IMR-90 (cell line): ENCODE measurements around the gene MCM8. TPM values are rescaled to one million over a fixed set of nuclear protein-coding genes. Genes with fewer than 3 reads are reported as not detected.

Source experiments
- ATAC-seq: fragments of 200-7000 bp; cut with Tn5 transposase; 2 replicates; pipeline ENCODE4 v1.9.1; 2020; ENCODE audit warnings: low read depth, mild to moderate bottlenecking, moderate library complexity
- BruUV-seq: library from RNA; stranded (reverse); fragments of 400-500 nt; replicated peaks from 2 replicates; lab custom pipeline; 2021; lab: Mats Ljungman, UMichigan
- CTCF ChIA-PET: fragments of 300-600 bp; formaldehyde crosslinking; extraction: SDS; loops from one replicate; lab custom pipeline; 2021; ENCODE audit warnings: antibody characterized with exemption; lab: Yijun Ruan, JAX
- POLR2A ChIA-PET: fragments of 300-600 bp; sonication (Branson Sonifier 250); formaldehyde crosslinking; loops from one replicate; lab custom pipeline; 2022; ENCODE audit warnings: antibody characterized with exemption; ENCODE audit not compliant: unreplicated experiment; lab: Charles Lee
- DNase-seq: peaks from one replicate; pipeline ENCODE4 v3.0.0; 2013
- H2AFZ ChIP-seq: replicated peaks from 2 replicates; pipeline ENCODE3; 2013; ENCODE audit warnings: low read length, mild to moderate bottlenecking; ENCODE audit not compliant: poor library complexity
- H2AK5ac ChIP-seq: 2 replicates; pipeline ENCODE4 v1.6.1; 2013; ENCODE audit warnings: low read depth, low read length, inconsistent platforms
- H2AK9ac ChIP-seq: replicated peaks from 2 replicates; pipeline ENCODE3; 2013; ENCODE audit warnings: mild to moderate bottlenecking, low read depth, low read length, moderate library complexity; ENCODE audit not compliant: poor library complexity
- H2BK120ac ChIP-seq: 2 replicates; pipeline ENCODE4 v1.6.1; 2013; ENCODE audit warnings: low read depth, low read length, inconsistent platforms
- H2BK15ac ChIP-seq: 3 replicates; pipeline ENCODE4 v1.6.1; 2013; ENCODE audit warnings: low read depth, low read length, inconsistent platforms
- H2BK20ac ChIP-seq: 2 replicates; pipeline ENCODE4 v1.6.1; 2013; ENCODE audit warnings: low read depth, mild to moderate bottlenecking, inconsistent platforms, low read length, moderate library complexity
- H2BK5ac ChIP-seq: 2 replicates; pipeline ENCODE4 v1.6.1; 2013; ENCODE audit warnings: mild to moderate bottlenecking, low read depth, low read length, inconsistent platforms; ENCODE audit not compliant: poor library complexity, severe bottlenecking
- H3K14ac ChIP-seq: replicated peaks from 2 replicates; pipeline ENCODE4 v1.6.1; 2013; ENCODE audit warnings: low read depth, low read length, inconsistent platforms
- H3K18ac ChIP-seq: 2 replicates; pipeline ENCODE4 v1.6.1; 2013; ENCODE audit warnings: low read depth, low read length, control low read depth
- H3K23ac ChIP-seq: 2 replicates; pipeline ENCODE4 v1.6.1; 2013; ENCODE audit warnings: low read depth, low read length, inconsistent platforms
- H3K27ac ChIP-seq: 2 replicates; pipeline ENCODE4 v1.5.1; 2013; ENCODE audit warnings: mild to moderate bottlenecking, control low read depth, low read length; ENCODE audit not compliant: insufficient read depth
- H3K27me3 ChIP-seq: 2 replicates; pipeline ENCODE4 v1.6.1; 2013; ENCODE audit warnings: low read length; ENCODE audit not compliant: control insufficient read depth, insufficient read depth
- H3K36me3 ChIP-seq: 2 replicates; pipeline ENCODE4 v1.6.1; 2013; ENCODE audit warnings: low read length, mixed read lengths; ENCODE audit not compliant: control insufficient read depth, insufficient read depth
- H3K4ac ChIP-seq: 2 replicates; pipeline ENCODE4 v1.6.1; 2013; ENCODE audit warnings: low read depth, low read length, inconsistent platforms
- H3K4me1 ChIP-seq: 2 replicates; pipeline ENCODE4 v1.6.1; 2013; ENCODE audit warnings: low read length, mixed read lengths; ENCODE audit not compliant: control insufficient read depth, insufficient read depth
- H3K4me2 ChIP-seq: 2 replicates; pipeline ENCODE4 v1.6.1; 2013; ENCODE audit warnings: low read depth, mild to moderate bottlenecking, control low read depth, low read length, moderate library complexity
- H3K4me3 ChIP-seq: 2 replicates; pipeline ENCODE4 v1.5.1; 2013; ENCODE audit warnings: low read depth, mild to moderate bottlenecking, control low read depth, low read length, moderate library complexity; ENCODE audit not compliant: insufficient read depth
- H3K56ac ChIP-seq: 2 replicates; pipeline ENCODE4 v1.6.1; 2013; ENCODE audit warnings: low read length, inconsistent platforms; ENCODE audit not compliant: insufficient read depth; ENCODE audit errors: extremely low read depth
- H3K79me1 ChIP-seq, 2 experiments: 2 replicates each; pipeline ENCODE4 v1.6.1; 2013; ENCODE audit warnings: low read length in 2 of 2, inconsistent platforms in 1 of 2, low read depth in 1 of 2
- H3K9ac ChIP-seq: 2 replicates; pipeline ENCODE4 v1.6.1; 2013; ENCODE audit warnings: low read depth, low read length, control low read depth
- H3K9me1 ChIP-seq: 2 replicates; pipeline ENCODE4 v1.6.1; 2013; ENCODE audit warnings: low read length, inconsistent platforms; ENCODE audit not compliant: insufficient read depth
- H3K9me3 ChIP-seq: 2 replicates; pipeline ENCODE4 v1.6.1; 2013; ENCODE audit warnings: low read length; ENCODE audit not compliant: control insufficient read depth, insufficient read depth
- H4K20me1 ChIP-seq: 2 replicates; pipeline ENCODE4 v1.6.1; 2013; ENCODE audit warnings: low read length, inconsistent platforms; ENCODE audit not compliant: insufficient read depth
- H4K5ac ChIP-seq: 2 replicates; pipeline ENCODE4 v1.6.1; 2013; ENCODE audit warnings: mild to moderate bottlenecking, low read depth, low read length, control low read depth
- H4K8ac ChIP-seq, 2 experiments: 2 replicates each; pipeline ENCODE4 v1.6.1; 2013; ENCODE audit warnings: low read depth in 2 of 2, low read length in 2 of 2, control low read depth in 1 of 2, inconsistent platforms in 1 of 2
- H4K91ac ChIP-seq: 2 replicates; pipeline ENCODE4 v1.6.1; 2013; ENCODE audit warnings: low read depth, low read length, inconsistent platforms; ENCODE audit not compliant: insufficient read depth
- BHLHE40 ChIP-seq: fragments of 150-350 bp; IDR thresholded peaks from 2 replicates; pipeline ENCODE4 v1.6.1; 2016; ENCODE audit warnings: mild to moderate bottlenecking, low read depth, low read length
- CTCF ChIP-seq: conservative IDR thresholded peaks from 2 replicates; pipeline ENCODE4 v1.5.1; 2012; ENCODE audit warnings: mild to moderate bottlenecking, low read depth, low read length, improper control_type of control experiment
- ELK1 ChIP-seq: fragments of 150-350 bp; IDR thresholded peaks from 2 replicates; pipeline ENCODE4 v1.6.1; 2016; ENCODE audit warnings: low read depth, mild to moderate bottlenecking, low read length, moderate library complexity, borderline replicate concordance
- FOS ChIP-seq: fragments of 150-350 bp; IDR thresholded peaks from 2 replicates; pipeline ENCODE4 v1.6.1; 2016; ENCODE audit warnings: low read depth, low read length
- MAFK ChIP-seq: IDR thresholded peaks from 2 replicates; pipeline ENCODE4 v1.6.1; 2012; ENCODE audit warnings: low read depth, low read length, improper control_type of control experiment
- MAZ ChIP-seq: IDR thresholded peaks from 2 replicates; pipeline ENCODE4 v1.6.1; 2012; ENCODE audit warnings: low read depth, mild to moderate bottlenecking, low read length, improper control_type of control experiment, moderate library complexity, borderline replicate concordance
- MXI1 ChIP-seq: IDR thresholded peaks from 2 replicates; pipeline ENCODE4 v1.6.1; 2012; ENCODE audit warnings: low read depth, mild to moderate bottlenecking, low read length, moderate library complexity, borderline replicate concordance
- NFE2L2 ChIP-seq: fragments of 150-350 bp; IDR thresholded peaks from 2 replicates; pipeline ENCODE4 v1.6.1; 2016; ENCODE audit warnings: low read depth, mild to moderate bottlenecking, low read length
- POLR2A ChIP-seq: IDR thresholded peaks from 2 replicates; pipeline ENCODE4 v1.6.1; 2012; ENCODE audit warnings: mild to moderate bottlenecking, low read depth, low read length
- RAD21 ChIP-seq: IDR thresholded peaks from 2 replicates; pipeline ENCODE4 v1.6.1; 2012; ENCODE audit warnings: low read length, improper control_type of control experiment
- RCOR1 ChIP-seq: IDR thresholded peaks from 2 replicates; pipeline ENCODE4 v1.6.1; 2012; ENCODE audit warnings: mild to moderate bottlenecking, low read length, improper control_type of control experiment; ENCODE audit not compliant: insufficient replicate concordance
- RFX5 ChIP-seq: IDR thresholded peaks from 2 replicates; pipeline ENCODE4 v1.8.0; 2012; ENCODE audit warnings: low read depth, mild to moderate bottlenecking, low read length, moderate library complexity
- SMC3 ChIP-seq: fragments of 150-350 bp; IDR thresholded peaks from 2 replicates; pipeline ENCODE4 v1.6.1; 2016; ENCODE audit warnings: low read depth, mild to moderate bottlenecking, antibody characterized with exemption, low read length, moderate library complexity
- USF2 ChIP-seq: fragments of 150-350 bp; IDR thresholded peaks from 2 replicates; pipeline ENCODE4 v1.6.1; 2017; ENCODE audit warnings: mild to moderate bottlenecking, antibody characterized with exemption, low read length, low read depth
- WGBS, 2 experiments: methylation state at CpG; one replicate each; pipeline versions ENCODE4 v1.1.5 to v1.1.7; 2013; ENCODE audit warnings: missing lambda C conversion rate in 2 of 2; ENCODE audit not compliant: insufficient read length in 1 of 2; ENCODE audit errors: extremely low coverage in 2 of 2; 5-methylcytosine and 5-hydroxymethylcytosine counted together
- dilution Hi-C: fragments of 300-500 bp; cut with HindIII; formaldehyde crosslinking; loops from one replicate; pipeline ENCODE4 v1.14.3; 2018; ENCODE audit warnings: low sequenced_read_pairs; ENCODE audit not compliant: unreplicated experiment
- in situ Hi-C: fragments of 300-500 bp; cut with MboI; formaldehyde crosslinking; loops from 3 replicates; pipeline ENCODE4 v1.14.3; 2019; ENCODE audit warnings: low sequenced_read_pairs, inconsistent platforms, mixed read lengths
- intact Hi-C: fragments of 100-400 bp; cut with micrococcal nuclease; formaldehyde crosslinking; loops from 2 replicates; pipeline ENCODE4 v1.10.0; 2022
- polyA plus RNA-seq, 3 experiments: library from polyadenylated mRNA; depleted of rRNA; stranded (reverse); fragments of >200 nt; gene quantifications; 2 replicates each; pipeline ENCODE4 v1.2.3, GENCODE V29; 2012; ENCODE audit warnings: low replicate concordance in 1 of 3
- total RNA-seq: library from RNA; depleted of rRNA; stranded (reverse); fragments of >200 nt; gene quantifications from 2 replicates; pipeline ENCODE4 v1.2.3, GENCODE V29; 2012

MCM8 gene
- total and polyA plus RNA-seq, 2 of the 4 experiments (the other 2 are of a cell fraction): 4.2 to 11.5 TPM

- Histone ChIP-seq H4K91ac (no peak overlapping the region), H3K36me3 (0 out of 2 replicates have a peak, but pooled peaks cover 1% of the 10 kb centered on the region), H3K9me3 (no peaks in the 10 kb centered on the region), H3K4ac (no peak overlapping the region), H3K56ac (no peak overlapping the region), H4K20me1 (no peaks in the 10 kb centered on the region), H2AFZ (no peak overlapping the region), H4K8ac (no peak overlapping the region), H2AK9ac (no peak overlapping the region), H3K9ac (no peak overlapping the region), H2BK20ac (no peak overlapping the region), H3K4me2 (no peak overlapping the region), H3K4me3 (no peak overlapping the region), H3K27me3 (no peaks in the 10 kb centered on the region), H2BK15ac (no peak overlapping the region), H2BK5ac (no peak overlapping the region), H3K27ac (no peak overlapping the region), H3K23ac (no peak overlapping the region), H3K4me1 (no peaks in the 10 kb centered on the region), H2BK120ac (no peak overlapping the region), H3K9me1 (no peaks in the 10 kb centered on the region), H3K79me1 (peaks cover 0 to 3% of the 10 kb centered on the region in 2 experiments; a peak in 1 of 4 replicates), H3K14ac (no peak overlapping the region), H3K18ac (no peak overlapping the region), H4K5ac (no peak overlapping the region), H2AK5ac (no peak overlapping the region)
- ChIA-PET CTCF (no interaction called here), POLR2A (interaction anchor here (0.7 kb wide), 1 partner anchor 12 kb away, joined by 4 read pairs; no protein-coding TSS in a partner anchor)
- no peak for DNase-seq
- no peak for TF ChIP-seq POLR2A
- no peak for TF ChIP-seq RAD21
- no peak for TF ChIP-seq SMC3
- no peak for TF ChIP-seq BHLHE40
- TF ChIP-seq MAZ: no peak
- TF ChIP-seq USF2: no peak
- no peak for TF ChIP-seq NFE2L2
- TF ChIP-seq RCOR1: no peak
- TF ChIP-seq MXI1: no peak
- TF ChIP-seq RFX5: no peak
- TF ChIP-seq CTCF: no peak
- no peak for TF ChIP-seq MAFK
- no peak for TF ChIP-seq ELK1
- no peak for TF ChIP-seq FOS
- no TSS peak for BruUV-seq
- no CpG with 5 or more reads among the region's 1 CpG for WGBS, 2 experiments
- intact Hi-C loops (no loop called here), in situ Hi-C loops (no loop called here), dilution Hi-C loops (no loop called here)
- ATAC-seq: no peak
Observed at GRCh38 chr20:5989539-5989938, 39.1 kb downstream of the MCM8 start.
